Measurements from ENCODE around the gene CDYL. TPM values are rescaled to one million over a fixed set of nuclear protein-coding genes. Genes with fewer than 3 reads are reported as not detected.

Gene CDYL
- total RNA-seq, 3 donors from 2014 or later (not counting 1 experiment from before 2014, with no cell fraction given) = 81.3 to 101 (median 83.8) TPM

DNA sequence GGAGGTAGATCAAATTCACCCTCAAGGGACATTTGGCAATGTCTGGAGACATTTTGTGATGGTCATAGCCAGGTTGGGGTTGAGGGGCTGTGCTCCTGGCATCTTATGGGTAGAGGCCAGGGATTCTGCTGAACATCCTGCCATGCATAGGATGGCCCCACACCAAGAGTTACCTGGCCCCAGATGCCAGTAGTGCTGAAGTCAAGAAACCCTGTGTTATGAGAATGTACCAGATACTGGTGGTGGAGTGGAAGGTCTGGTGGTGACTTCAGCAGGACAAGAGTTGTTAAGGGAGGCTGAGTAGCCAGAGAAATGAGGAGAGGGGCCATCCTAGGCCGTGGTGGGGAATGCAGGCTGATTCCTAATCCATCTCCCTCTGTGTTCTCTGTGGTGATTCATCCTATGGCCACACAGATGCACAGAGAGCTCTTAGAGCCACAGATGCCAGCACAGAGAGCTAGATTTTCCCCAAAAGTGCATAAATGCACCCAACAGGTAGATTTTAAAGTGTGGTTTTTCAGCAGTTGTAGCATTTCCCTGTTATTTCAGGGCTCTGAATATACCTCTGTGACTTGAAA is 43.6 kb downstream of the CDYL start:
- no peak for DNase-seq
- H3K27ac Mint-ChIP-seq = peak overlapping the region in 1 of 2 donors; percentile 55
- H3K4me3 Mint-ChIP-seq = peak overlapping the region; percentile 3
- H3K27me3 Mint-ChIP-seq (ENCODE audit: low read depth in 2 of 2) = no peaks in the 10 kb centered on the region
- H3K36me3 Mint-ChIP-seq = no peaks in the 10 kb centered on the region
- H3K4me1 ChIP-seq (ENCODE audit: control insufficient read depth, insufficient read depth, low read length) = peaks cover 13% of the 10 kb centered on the region
- no peaks in the 10 kb centered on the region for H3K27me3 ChIP-seq (ENCODE audit: control insufficient read depth, insufficient read depth, low read length)
- no peaks in the 10 kb centered on the region for H3K9me3 ChIP-seq (ENCODE audit: control insufficient read depth, insufficient read depth, low read length)
- H3K4me1 Mint-ChIP-seq = peaks cover 60 to 64% of the 10 kb centered on the region in 2 donors
- no peaks in the 10 kb centered on the region for H3K9me3 Mint-ChIP-seq
- TF ChIP-seq, protein P1, sequence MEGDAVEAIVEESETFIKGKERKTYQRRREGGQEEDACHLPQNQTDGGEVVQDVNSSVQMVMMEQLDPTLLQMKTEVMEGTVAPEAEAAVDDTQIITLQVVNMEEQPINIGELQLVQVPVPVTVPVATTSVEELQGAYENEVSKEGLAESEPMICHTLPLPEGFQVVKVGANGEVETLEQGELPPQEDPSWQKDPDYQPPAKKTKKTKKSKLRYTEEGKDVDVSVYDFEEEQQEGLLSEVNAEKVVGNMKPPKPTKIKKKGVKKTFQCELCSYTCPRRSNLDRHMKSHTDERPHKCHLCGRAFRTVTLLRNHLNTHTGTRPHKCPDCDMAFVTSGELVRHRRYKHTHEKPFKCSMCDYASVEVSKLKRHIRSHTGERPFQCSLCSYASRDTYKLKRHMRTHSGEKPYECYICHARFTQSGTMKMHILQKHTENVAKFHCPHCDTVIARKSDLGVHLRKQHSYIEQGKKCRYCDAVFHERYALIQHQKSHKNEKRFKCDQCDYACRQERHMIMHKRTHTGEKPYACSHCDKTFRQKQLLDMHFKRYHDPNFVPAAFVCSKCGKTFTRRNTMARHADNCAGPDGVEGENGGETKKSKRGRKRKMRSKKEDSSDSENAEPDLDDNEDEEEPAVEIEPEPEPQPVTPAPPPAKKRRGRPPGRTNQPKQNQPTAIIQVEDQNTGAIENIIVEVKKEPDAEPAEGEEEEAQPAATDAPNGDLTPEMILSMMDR (IDR thresholded peaks at IDR 0.05) = no peak
- no peak for ATAC-seq
- intact Hi-C loops (cut with micrococcal nuclease) = no loop called here
- no peaks in the 10 kb centered on the region for H3K36me3 ChIP-seq (ENCODE audit: control insufficient read depth, insufficient read depth, low read length)
- WGBS (ENCODE audit: insufficient coverage) = 64% methylated on average over 1 of the region's 1 CpG
- no peak overlapping the region for H3K27ac ChIP-seq (ENCODE audit: low read length)
- no peak overlapping the region for H3K4me3 ChIP-seq (ENCODE audit: low read length)

DNA sequence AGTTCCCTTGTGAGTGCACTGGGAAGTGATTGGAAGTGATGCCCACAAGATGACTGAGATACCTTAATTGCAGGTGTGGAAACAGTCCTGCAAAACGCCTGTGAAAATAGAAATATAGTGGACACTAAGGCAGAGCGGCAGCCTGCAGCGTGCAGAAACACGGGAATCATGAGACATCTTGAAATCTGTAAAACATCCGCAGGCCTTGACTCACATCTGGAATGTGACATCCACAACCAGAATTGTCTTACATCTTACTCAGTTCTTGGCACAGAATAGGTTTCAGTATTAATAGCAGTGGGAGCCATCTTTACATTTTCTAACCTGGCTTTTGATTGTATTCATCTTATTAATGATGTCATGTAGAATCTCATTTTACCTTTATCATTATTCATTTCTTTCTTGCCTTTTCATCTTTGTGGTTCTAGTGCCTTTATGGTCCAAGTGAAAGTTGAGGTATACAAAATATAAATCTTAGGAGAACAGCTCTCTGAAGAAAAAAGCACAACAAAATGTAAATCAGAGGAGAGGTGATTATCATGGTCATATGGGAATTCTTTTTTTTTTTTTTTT is 44.6 kb downstream of the CDYL start:
- H3K4me1 Mint-ChIP-seq = peaks cover 55 to 56% of the 10 kb centered on the region in 2 donors
- Histone ChIP-seq H3K9me3 (ENCODE audit: control insufficient read depth, insufficient read depth, low read length) (no peaks in the 10 kb centered on the region), H3K4me3 (ENCODE audit: low read length) (no peak overlapping the region), H3K27ac (ENCODE audit: low read length) (no peak overlapping the region), H3K4me1 (ENCODE audit: control insufficient read depth, insufficient read depth, low read length) (peaks cover 13% of the 10 kb centered on the region), H3K27me3 (ENCODE audit: control insufficient read depth, insufficient read depth, low read length) (no peaks in the 10 kb centered on the region), H3K36me3 (ENCODE audit: control insufficient read depth, insufficient read depth, low read length) (no peaks in the 10 kb centered on the region)
- intact Hi-C loops (cut with micrococcal nuclease) = no loop called here
- TF ChIP-seq, protein P1 (IDR thresholded peaks at IDR 0.05) = no peak
- no peaks in the 10 kb centered on the region for H3K27me3 Mint-ChIP-seq (ENCODE audit: low read depth in 2 of 2)
- 89% methylated on average over 5 of the region's 5 CpGs for WGBS (ENCODE audit: insufficient coverage)
- ATAC-seq (no peak), DNase-seq (no peak)
- H3K27ac Mint-ChIP-seq = peak overlapping the region in 1 of 2 donors; percentile 55
- no peak overlapping the region for H3K4me3 Mint-ChIP-seq
- no peaks in the 10 kb centered on the region for H3K36me3 Mint-ChIP-seq
- H3K9me3 Mint-ChIP-seq = no peaks in the 10 kb centered on the region

DNA sequence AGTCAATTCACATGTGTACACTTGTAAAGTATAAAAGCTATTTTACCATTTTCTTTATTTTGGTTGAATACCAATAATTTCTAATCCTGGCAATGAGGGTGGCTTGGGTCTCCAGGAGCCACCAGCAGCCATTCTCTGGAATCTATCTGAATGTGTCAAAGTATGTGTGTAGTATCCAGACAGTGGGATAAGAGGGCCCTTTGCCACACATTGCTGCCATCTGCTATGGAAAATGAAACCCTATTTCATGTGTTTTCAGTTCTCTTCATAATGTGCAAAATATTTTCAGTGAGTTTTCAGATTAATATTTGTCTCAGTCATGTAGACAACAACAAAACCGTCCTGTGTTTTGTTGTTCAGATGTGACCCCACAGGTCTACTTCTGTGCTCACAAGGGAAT is 46.3 kb downstream of the CDYL start:
- peaks cover 9% of the 10 kb centered on the region for H3K36me3 Mint-ChIP-seq
- 87% methylated on average over 1 of the region's 1 CpG for WGBS (ENCODE audit: insufficient coverage)

More for the DNA sequence above, 46.3 kb downstream of the CDYL start:
- H3K27me3 ChIP-seq (ENCODE audit: control insufficient read depth, insufficient read depth, low read length) = no peaks in the 10 kb centered on the region
- peaks cover 5 to 9% of the 10 kb centered on the region in 2 donors for H3K9me3 Mint-ChIP-seq
- no peaks in the 10 kb centered on the region for H3K27me3 Mint-ChIP-seq (ENCODE audit: low read depth in 2 of 2)
- TF ChIP-seq, protein P1 (IDR thresholded peaks at IDR 0.05) = no peak
- intact Hi-C loops (cut with micrococcal nuclease) = no loop called here
- H3K4me3 ChIP-seq (ENCODE audit: low read length) = no peak overlapping the region
- H3K36me3 ChIP-seq (ENCODE audit: control insufficient read depth, insufficient read depth, low read length) = no peaks in the 10 kb centered on the region
- peaks cover 59 to 69% of the 10 kb centered on the region in 2 donors for H3K4me1 Mint-ChIP-seq
- no peak overlapping the region for H3K27ac Mint-ChIP-seq
- ATAC-seq = no peak
- H3K4me1 ChIP-seq (ENCODE audit: control insufficient read depth, insufficient read depth, low read length) = peaks cover 13% of the 10 kb centered on the region
- H3K9me3 ChIP-seq (ENCODE audit: control insufficient read depth, insufficient read depth, low read length) = peaks cover 1% of the 10 kb centered on the region
- no peak for DNase-seq
- no peak overlapping the region for H3K27ac ChIP-seq (ENCODE audit: low read length)
- no peak overlapping the region for H3K4me3 Mint-ChIP-seq

Data from natural killer cell (primary cell).